ENCODE data around the gene IFI27. TPM values are rescaled to one million over a fixed set of nuclear protein-coding genes. Genes with fewer than 3 reads are reported as not detected.

The IFI27 gene
- total RNA-seq, 1 experiment from 2014 or later, result 2.3 TPM

GRCh38 chr14:94165744-94166143 is 55.2 kb downstream of the IFI27 start:
- H3K4me1 ChIP-seq (ENCODE audit: control insufficient read depth, insufficient read depth, low read length), result no peaks in the 10 kb centered on the region
- H3K4me3 ChIP-seq (ENCODE audit: low read depth in 2 of 2, low read length in 2 of 2), result no peak overlapping the region
- no peaks in the 10 kb centered on the region for H3K36me3 ChIP-seq (ENCODE audit: control insufficient read depth, insufficient read depth, low read length)
- no peak for DNase-seq (ENCODE audit: low read depth, low spot score)
- H3K9me3 ChIP-seq (ENCODE audit: control insufficient read depth, insufficient read depth, low read depth, low read length), result no peaks in the 10 kb centered on the region
- POLR2A ChIA-PET, result no interaction called here
- CTCF ChIA-PET, result no interaction called here
- TF ChIP-seq CTCF (IDR thresholded peaks at IDR 0.05), result no peak
- TF ChIP-seq REST (IDR thresholded peaks at IDR 0.05; ENCODE audit: insufficient read depth in 1 of 2, low read depth in 2 of 2, low read length in 1 of 2), result no peak
- TF ChIP-seq POLR2AphosphoS5 (IDR thresholded peaks at IDR 0.05; ENCODE audit: low read depth, low read length), result no peak
- no peak for TF ChIP-seq SIN3A (IDR thresholded peaks at IDR 0.05; ENCODE audit: borderline replicate concordance, insufficient read depth, low read depth, low read length)
- TF ChIP-seq TCF7L2 (IDR thresholded peaks at IDR 0.05; ENCODE audit: low read depth, low read length), result no peak
- no peak for ATAC-seq
- H3K27me3 ChIP-seq (ENCODE audit: control insufficient read depth, insufficient read depth, low read length), result no peaks in the 10 kb centered on the region; the same call in 1 of the 2 replicates
- H3K27ac ChIP-seq (ENCODE audit: low read length), result no peak overlapping the region
- no TSS peak for BruUV-seq (replicated peaks)
- intact Hi-C loops (cut with micrococcal nuclease; ENCODE audit: unreplicated experiment), result no loop called here
- in situ Hi-C loops (cut with HindIII; ENCODE audit: low pct_unique_long_range_greater_than_20kb, low sequenced_read_pairs), result no loop called here

Other genes with a start within 250 kb of the IFI27 start
- not detected for gene FAM181A, start 183.4 kb upstream of the IFI27 start, total RNA-seq (2021; ENCODE audit: unreplicated experiment)
- gene ASB2, start 134.2 kb upstream of the IFI27 start, total RNA-seq (2021; ENCODE audit: unreplicated experiment), result 0.28 TPM
- not detected for gene CCDC197, start 113.4 kb upstream of the IFI27 start, total RNA-seq (2021; ENCODE audit: unreplicated experiment)
- gene OTUB2, start 84.4 kb upstream of the IFI27 start, total RNA-seq (2021; ENCODE audit: unreplicated experiment), result 3.4 TPM
- 103 TPM for gene DDX24, start 29.5 kb upstream of the IFI27 start, total RNA-seq (2021; ENCODE audit: unreplicated experiment)
- gene IFI27L1, start 29.4 kb upstream of the IFI27 start, total RNA-seq (2021; ENCODE audit: unreplicated experiment), result 19.6 TPM
- 13.2 TPM for gene IFI27L2, start 18.9 kb downstream of the IFI27 start, total RNA-seq (2021; ENCODE audit: unreplicated experiment)
- gene PPP4R4, start 63.6 kb downstream of the IFI27 start, total RNA-seq (2021; ENCODE audit: unreplicated experiment), result 1.1 TPM
- 0.03 TPM for gene SERPINA10, start 182.5 kb downstream of the IFI27 start, total RNA-seq (2021; ENCODE audit: unreplicated experiment)
- not detected for gene SERPINA6, start 212.6 kb downstream of the IFI27 start, total RNA-seq (2021; ENCODE audit: unreplicated experiment)

All from Panc1 (cell line).